GM19099 (cell line): ENCODE measurements around the gene KLHL5.

ENCODE experiments used
- POLR2A ChIP-seq: IDR thresholded peaks from 3 replicates; pipeline ENCODE4 v1.6.1; 2011; ENCODE audit warnings: low read depth; ENCODE audit not compliant: insufficient read length; ENCODE audit errors: extremely low read depth

The KLHL5 gene

GRCh38 chr4:39037941-39038340 is 24.1 kb upstream of the KLHL5 start:
- TF ChIP-seq POLR2A: no peak

GRCh38 chr4:39039108-39039507 is 22.9 kb upstream of the KLHL5 start:
- no peak for TF ChIP-seq POLR2A

GRCh38 chr4:39042366-39042765 is 19.7 kb upstream of the KLHL5 start:
- TF ChIP-seq POLR2A: no peak

GRCh38 chr4:39043058-39043860 is 18.8 kb upstream of the KLHL5 start:
- TF ChIP-seq POLR2A: no peak

- TF ChIP-seq POLR2A: no peak
Observed at GRCh38 chr4:39043861-39044363, 18.1 kb upstream of the KLHL5 start.

GRCh38 chr4:39044364-39044955 is 17.6 kb upstream of the KLHL5 start:
- peak; percentile 61 for TF ChIP-seq POLR2A

GRCh38 chr4:39044956-39045826 is 16.8 kb upstream of the KLHL5 start:
- TF ChIP-seq POLR2A: peak; percentile 16

- no peak for TF ChIP-seq POLR2A
Observed at GRCh38 chr4:39045827-39046221, 16.2 kb upstream of the KLHL5 start.

GRCh38 chr4:39046249-39046648 is 15.8 kb upstream of the KLHL5 start:
- no peak for TF ChIP-seq POLR2A

GRCh38 chr4:39047681-39048080 is 14.4 kb upstream of the KLHL5 start:
- no peak for TF ChIP-seq POLR2A

- no peak for TF ChIP-seq POLR2A
Observed at GRCh38 chr4:39048311-39048710, 13.7 kb upstream of the KLHL5 start.

- no peak for TF ChIP-seq POLR2A
Observed at GRCh38 chr4:39050590-39050989, 11.4 kb upstream of the KLHL5 start.

GRCh38 chr4:39051492-39051891 is 10.5 kb upstream of the KLHL5 start:
- TF ChIP-seq POLR2A: no peak

GRCh38 chr4:39053983-39054382 is 8.0 kb upstream of the KLHL5 start:
- TF ChIP-seq POLR2A: no peak

- no peak for TF ChIP-seq POLR2A
Observed at GRCh38 chr4:39054497-39054896, 7.5 kb upstream of the KLHL5 start.

GRCh38 chr4:39056023-39056422 is 6.0 kb upstream of the KLHL5 start:
- TF ChIP-seq POLR2A: no peak

GRCh38 chr4:39061457-39061856 is 575 bp upstream of the KLHL5 start:
- TF ChIP-seq POLR2A: no peak
